ENCODE data around the gene SKAP1. TPM values are rescaled to one million over a fixed set of nuclear protein-coding genes. Genes with fewer than 3 reads are reported as not detected.

The SKAP1 gene
- total RNA-seq, 2 donors from 2014 or later = 40.9 to 44.9 TPM

- H3K4me1 Mint-ChIP-seq (ENCODE audit: low read depth in 2 of 2) = peaks cover 9 to 14% of the 10 kb centered on the region in 2 donors
Observed at GRCh38 chr17:48335146-48335784, 94.7 kb downstream of the SKAP1 start.

GRCh38 chr17:48333034-48333530, 96.9 kb downstream of the SKAP1 start:
- ATAC-seq = peak; percentile 92 to 94
- peaks cover 14 to 15% of the 10 kb centered on the region in 2 donors for H3K4me1 Mint-ChIP-seq (ENCODE audit: low read depth in 2 of 2)
- no peaks in the 10 kb centered on the region for H3K36me3 Mint-ChIP-seq
- DNase-seq (ENCODE audit: low spot score) = no peak
- peak overlapping the region; percentile 10 for H3K4me3 Mint-ChIP-seq
- H3K27me3 Mint-ChIP-seq = no peaks in the 10 kb centered on the region
- peak overlapping the region in 1 of 2 donors; percentile 45 for H3K27ac Mint-ChIP-seq
- H3K9me3 Mint-ChIP-seq = no peaks in the 10 kb centered on the region

More at GRCh38 chr17:48335146-48335784, 94.7 kb downstream of the SKAP1 start:
- ATAC-seq (no peak), DNase-seq (ENCODE audit: low spot score) (no peak)
- H3K27me3 Mint-ChIP-seq = no peaks in the 10 kb centered on the region
- H3K27ac Mint-ChIP-seq = peak overlapping the region; percentile 60 to 64
- no peaks in the 10 kb centered on the region for H3K36me3 Mint-ChIP-seq
- no peak overlapping the region for H3K4me3 Mint-ChIP-seq
- no peaks in the 10 kb centered on the region for H3K9me3 Mint-ChIP-seq

- no peaks in the 10 kb centered on the region for H3K9me3 Mint-ChIP-seq
- ATAC-seq (no peak), DNase-seq (ENCODE audit: low spot score) (no peak)
- no peaks in the 10 kb centered on the region for H3K27me3 Mint-ChIP-seq
- H3K4me3 Mint-ChIP-seq = no peak overlapping the region
- H3K4me1 Mint-ChIP-seq (ENCODE audit: low read depth in 2 of 2) = peaks cover 9 to 11% of the 10 kb centered on the region in 2 donors
- no peak overlapping the region for H3K27ac Mint-ChIP-seq
- no peaks in the 10 kb centered on the region for H3K36me3 Mint-ChIP-seq
Observed at GRCh38 chr17:48330887-48331286, 99.1 kb downstream of the SKAP1 start.

- Mint-ChIP-seq H3K4me3 (no peak overlapping the region), H3K27ac (no peak overlapping the region), H3K4me1 (ENCODE audit: low read depth in 2 of 2) (peaks cover 5 to 9% of the 10 kb centered on the region in 2 donors), H3K9me3 (no peaks in the 10 kb centered on the region), H3K27me3 (no peaks in the 10 kb centered on the region), H3K36me3 (no peaks in the 10 kb centered on the region)
- no peak for ATAC-seq
- no peak for DNase-seq (ENCODE audit: low spot score)
Observed at GRCh38 chr17:48330421-48330820, 99.6 kb downstream of the SKAP1 start.

- Mint-ChIP-seq H3K27ac (no peak overlapping the region), H3K27me3 (no peaks in the 10 kb centered on the region), H3K36me3 (no peaks in the 10 kb centered on the region), H3K4me3 (no peak overlapping the region), H3K9me3 (no peaks in the 10 kb centered on the region), H3K4me1 (ENCODE audit: low read depth in 2 of 2) (peaks cover 5 to 9% of the 10 kb centered on the region in 2 donors)
- DNase-seq (ENCODE audit: low spot score) (no peak), ATAC-seq (no peak)
Observed at GRCh38 chr17:48328457-48328856, 101.6 kb downstream of the SKAP1 start.

- H3K4me3 Mint-ChIP-seq = no peak overlapping the region
- no peaks in the 10 kb centered on the region for H3K27me3 Mint-ChIP-seq
- H3K4me1 Mint-ChIP-seq (ENCODE audit: low read depth in 2 of 2) = peaks cover 12 to 14% of the 10 kb centered on the region in 2 donors
- no peak for ATAC-seq
- H3K36me3 Mint-ChIP-seq = no peaks in the 10 kb centered on the region
- DNase-seq (ENCODE audit: low spot score) = no peak
- no peak overlapping the region for H3K27ac Mint-ChIP-seq
- H3K9me3 Mint-ChIP-seq = no peaks in the 10 kb centered on the region
Observed at GRCh38 chr17:48326310-48326709, 103.7 kb downstream of the SKAP1 start.

- ATAC-seq = no peak
- H3K36me3 Mint-ChIP-seq = no peaks in the 10 kb centered on the region
- no peak for DNase-seq (ENCODE audit: low spot score)
- peak overlapping the region in 1 of 2 donors; percentile 5 for H3K27ac Mint-ChIP-seq
- H3K4me1 Mint-ChIP-seq (ENCODE audit: low read depth in 2 of 2) = peaks cover 13 to 21% of the 10 kb centered on the region in 2 donors
- H3K9me3 Mint-ChIP-seq = no peaks in the 10 kb centered on the region
- no peak overlapping the region for H3K4me3 Mint-ChIP-seq
- H3K27me3 Mint-ChIP-seq = no peaks in the 10 kb centered on the region
Observed at GRCh38 chr17:48322060-48322459, 108.0 kb downstream of the SKAP1 start.

GRCh38 chr17:48317732-48318131, 112.3 kb downstream of the SKAP1 start:
- Mint-ChIP-seq H3K27ac (no peak overlapping the region), H3K36me3 (no peaks in the 10 kb centered on the region), H3K4me3 (no peak overlapping the region), H3K27me3 (no peaks in the 10 kb centered on the region), H3K9me3 (no peaks in the 10 kb centered on the region), H3K4me1 (ENCODE audit: low read depth in 2 of 2) (peaks cover 26 to 33% of the 10 kb centered on the region in 2 donors)
- no peak for ATAC-seq
- DNase-seq (ENCODE audit: low spot score) = no peak

- Mint-ChIP-seq H3K4me3 (no peak overlapping the region), H3K36me3 (no peaks in the 10 kb centered on the region), H3K9me3 (no peaks in the 10 kb centered on the region), H3K4me1 (ENCODE audit: low read depth in 2 of 2) (peaks cover 28 to 29% of the 10 kb centered on the region in 2 donors), H3K27me3 (no peaks in the 10 kb centered on the region), H3K27ac (no peak overlapping the region)
- DNase-seq (ENCODE audit: low spot score) = no peak
- no peak for ATAC-seq
Observed at GRCh38 chr17:48314716-48315115, 115.3 kb downstream of the SKAP1 start.

GRCh38 chr17:48313096-48313755, 116.8 kb downstream of the SKAP1 start:
- ATAC-seq (no peak), DNase-seq (ENCODE audit: low spot score) (no peak)
- no peaks in the 10 kb centered on the region for H3K36me3 Mint-ChIP-seq
- peak overlapping the region in 1 of 2 donors; percentile 26 for H3K27ac Mint-ChIP-seq
- H3K4me1 Mint-ChIP-seq (ENCODE audit: low read depth in 2 of 2) = peaks cover 25 to 28% of the 10 kb centered on the region in 2 donors
- H3K4me3 Mint-ChIP-seq = peak overlapping the region; percentile 12
- no peaks in the 10 kb centered on the region for H3K27me3 Mint-ChIP-seq
- H3K9me3 Mint-ChIP-seq = no peaks in the 10 kb centered on the region

- DNase-seq (ENCODE audit: low spot score) (no peak), ATAC-seq (no peak)
- H3K27me3 Mint-ChIP-seq = no peaks in the 10 kb centered on the region
- no peak overlapping the region for H3K4me3 Mint-ChIP-seq
- peaks cover 13 to 26% of the 10 kb centered on the region in 2 donors for H3K4me1 Mint-ChIP-seq (ENCODE audit: low read depth in 2 of 2)
- no peaks in the 10 kb centered on the region for H3K9me3 Mint-ChIP-seq
- H3K27ac Mint-ChIP-seq = no peak overlapping the region
- no peaks in the 10 kb centered on the region for H3K36me3 Mint-ChIP-seq
Observed at GRCh38 chr17:48311324-48311723, 118.7 kb downstream of the SKAP1 start.

GRCh38 chr17:48310748-48311213, 119.2 kb downstream of the SKAP1 start:
- no peaks in the 10 kb centered on the region for H3K36me3 Mint-ChIP-seq
- H3K4me3 Mint-ChIP-seq = no peak overlapping the region
- H3K9me3 Mint-ChIP-seq = no peaks in the 10 kb centered on the region
- no peak overlapping the region for H3K27ac Mint-ChIP-seq
- H3K27me3 Mint-ChIP-seq = no peaks in the 10 kb centered on the region
- DNase-seq (ENCODE audit: low spot score) = no peak
- peaks cover 11 to 21% of the 10 kb centered on the region in 2 donors for H3K4me1 Mint-ChIP-seq (ENCODE audit: low read depth in 2 of 2)
- no peak for ATAC-seq

GRCh38 chr17:48308581-48308980, 121.4 kb downstream of the SKAP1 start:
- DNase-seq (ENCODE audit: low spot score) = no peak
- Mint-ChIP-seq H3K27me3 (no peaks in the 10 kb centered on the region), H3K4me1 (ENCODE audit: low read depth in 2 of 2) (peaks cover 10 to 25% of the 10 kb centered on the region in 2 donors), H3K27ac (no peak overlapping the region), H3K9me3 (no peaks in the 10 kb centered on the region), H3K4me3 (no peak overlapping the region), H3K36me3 (no peaks in the 10 kb centered on the region)
- no peak for ATAC-seq

- Mint-ChIP-seq H3K9me3 (no peaks in the 10 kb centered on the region), H3K27me3 (no peaks in the 10 kb centered on the region), H3K36me3 (no peaks in the 10 kb centered on the region), H3K27ac (no peak overlapping the region), H3K4me1 (ENCODE audit: low read depth in 2 of 2) (peaks cover 5 to 22% of the 10 kb centered on the region in 2 donors), H3K4me3 (no peak overlapping the region)
- DNase-seq (ENCODE audit: low spot score) = no peak
- peak; percentile 69 to 70 for ATAC-seq
Observed at GRCh38 chr17:48307814-48308411, 122.1 kb downstream of the SKAP1 start.

Measured in natural killer cell treated with Interleukin-12 subunit alpha and Interleukin-12 subunit beta and Interleukin-15 and Interleukin-18, amount 100 ng/mL, for 72 hours (primary cell).